Mucosa of stomach (tissue), 1 donor: Measurements from ENCODE around the gene SRP68.

Experiments
- H3K27me3 ChIP-seq: one replicate; pipeline ENCODE4 v1.7.0; 2013; ENCODE audit warnings: mild to moderate bottlenecking, low read length; ENCODE audit not compliant: control insufficient read depth, insufficient read depth
- H3K36me3 ChIP-seq: one replicate; pipeline ENCODE4 v1.7.0; 2013; ENCODE audit warnings: low read length; ENCODE audit not compliant: control insufficient read depth, insufficient read depth
- H3K4me1 ChIP-seq: one replicate; pipeline ENCODE4 v1.7.0; 2013; ENCODE audit warnings: mild to moderate bottlenecking, low read length; ENCODE audit not compliant: control insufficient read depth, insufficient read depth
- H3K4me3 ChIP-seq: one replicate; pipeline ENCODE4 v1.7.0; 2013; ENCODE audit warnings: low read length
- H3K9ac ChIP-seq: one replicate; pipeline ENCODE4 v1.7.0; 2013; ENCODE audit warnings: mild to moderate bottlenecking, low read length, moderate library complexity
- H3K9me3 ChIP-seq: one replicate; pipeline ENCODE4 v1.7.0; 2013; ENCODE audit warnings: mild to moderate bottlenecking, low read length, moderate library complexity; ENCODE audit not compliant: control insufficient read depth
- donor health status: Pancreatic carcinoma.

SRP68 gene

GRCh38 chr17:76014100-76014924 is 58.0 kb downstream of the SRP68 start:
- no peak overlapping the region for H3K9ac ChIP-seq
- H3K4me3 ChIP-seq, result no peak overlapping the region
- no peaks in the 10 kb centered on the region for H3K27me3 ChIP-seq
- H3K4me1 ChIP-seq, result peaks cover 9% of the 10 kb centered on the region
- H3K36me3 ChIP-seq, result no peaks in the 10 kb centered on the region
- no peaks in the 10 kb centered on the region for H3K9me3 ChIP-seq

- no peaks in the 10 kb centered on the region for H3K36me3 ChIP-seq
- peaks cover 9% of the 10 kb centered on the region for H3K4me1 ChIP-seq
- no peaks in the 10 kb centered on the region for H3K9me3 ChIP-seq
- H3K9ac ChIP-seq, result no peak overlapping the region
- H3K4me3 ChIP-seq, result no peak overlapping the region
- no peaks in the 10 kb centered on the region for H3K27me3 ChIP-seq
These were observed 58.9 kb downstream of the SRP68 start for GRCh38 chr17:76013377-76013932.

GRCh38 chr17:76011951-76012350 is 60.4 kb downstream of the SRP68 start:
- peaks cover 9% of the 10 kb centered on the region for H3K4me1 ChIP-seq
- no peaks in the 10 kb centered on the region for H3K27me3 ChIP-seq
- H3K36me3 ChIP-seq, result no peaks in the 10 kb centered on the region
- no peak overlapping the region for H3K4me3 ChIP-seq
- no peak overlapping the region for H3K9ac ChIP-seq
- H3K9me3 ChIP-seq, result no peaks in the 10 kb centered on the region

GRCh38 chr17:76009969-76010661 is 62.2 kb downstream of the SRP68 start:
- H3K4me3 ChIP-seq, result no peak overlapping the region
- no peaks in the 10 kb centered on the region for H3K9me3 ChIP-seq
- H3K36me3 ChIP-seq, result no peaks in the 10 kb centered on the region
- peaks cover 18% of the 10 kb centered on the region for H3K4me1 ChIP-seq
- no peak overlapping the region for H3K9ac ChIP-seq
- no peaks in the 10 kb centered on the region for H3K27me3 ChIP-seq

- Histone ChIP-seq H3K36me3 (no peaks in the 10 kb centered on the region), H3K9ac (no peak overlapping the region), H3K4me1 (peaks cover 22% of the 10 kb centered on the region), H3K27me3 (no peaks in the 10 kb centered on the region), H3K4me3 (no peak overlapping the region), H3K9me3 (no peaks in the 10 kb centered on the region)
These were observed 62.9 kb downstream of the SRP68 start for GRCh38 chr17:76009447-76009846.

GRCh38 chr17:76008630-76009425 is 63.5 kb downstream of the SRP68 start:
- no peaks in the 10 kb centered on the region for H3K9me3 ChIP-seq
- peaks cover 18% of the 10 kb centered on the region for H3K4me1 ChIP-seq
- H3K9ac ChIP-seq, result no peak overlapping the region
- no peaks in the 10 kb centered on the region for H3K27me3 ChIP-seq
- H3K36me3 ChIP-seq, result no peaks in the 10 kb centered on the region
- H3K4me3 ChIP-seq, result no peak overlapping the region

- Histone ChIP-seq H3K27me3 (no peaks in the 10 kb centered on the region), H3K36me3 (no peaks in the 10 kb centered on the region), H3K9me3 (no peaks in the 10 kb centered on the region), H3K4me3 (no peak overlapping the region), H3K4me1 (peaks cover 24% of the 10 kb centered on the region), H3K9ac (no peak overlapping the region)
These were observed 64.1 kb downstream of the SRP68 start for GRCh38 chr17:76008208-76008607.

GRCh38 chr17:76007850-76008165 is 64.5 kb downstream of the SRP68 start:
- Histone ChIP-seq H3K36me3 (no peaks in the 10 kb centered on the region), H3K27me3 (no peaks in the 10 kb centered on the region), H3K4me3 (no peak overlapping the region), H3K9me3 (no peaks in the 10 kb centered on the region), H3K4me1 (peaks cover 28% of the 10 kb centered on the region), H3K9ac (no peak overlapping the region)

- Histone ChIP-seq H3K9me3 (no peaks in the 10 kb centered on the region), H3K9ac (no peak overlapping the region), H3K36me3 (no peaks in the 10 kb centered on the region), H3K4me1 (peaks cover 30% of the 10 kb centered on the region), H3K4me3 (no peak overlapping the region), H3K27me3 (no peaks in the 10 kb centered on the region)
These were observed 65.0 kb downstream of the SRP68 start for GRCh38 chr17:76007131-76007849.

GRCh38 chr17:76005263-76006149 is 66.8 kb downstream of the SRP68 start:
- Histone ChIP-seq H3K4me1 (peaks cover 37% of the 10 kb centered on the region), H3K9ac (no peak overlapping the region), H3K4me3 (no peak overlapping the region), H3K9me3 (no peaks in the 10 kb centered on the region), H3K36me3 (no peaks in the 10 kb centered on the region), H3K27me3 (no peaks in the 10 kb centered on the region)
